ENCODE measurements around the gene GTPBP6.

Gene GTPBP6

DNA sequence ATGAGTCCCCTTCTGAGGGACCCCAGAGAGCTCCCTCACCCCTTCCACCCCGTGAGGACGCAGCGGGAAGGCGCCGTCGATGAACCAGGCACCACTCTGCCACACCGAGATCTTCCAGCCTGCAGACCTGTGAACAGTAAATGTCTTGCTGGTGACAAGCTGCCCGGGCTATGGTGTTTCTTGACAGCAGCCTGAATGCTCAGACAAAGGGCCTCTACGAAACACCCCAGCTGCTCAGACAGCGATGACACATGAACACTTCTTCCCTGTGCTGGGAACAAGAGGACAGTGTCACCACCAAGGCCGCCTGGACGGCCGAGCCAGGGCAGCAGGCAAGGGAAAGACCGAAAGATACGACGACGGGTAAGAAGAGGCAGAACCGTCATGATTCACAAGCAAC, 30.6 kb upstream of the GTPBP6 start:
- no peak for ATAC-seq
- TF ChIP-seq SNAI2 (CRISPR knock-in tag; IDR thresholded peaks at IDR 0.05): no peak
- TF ChIP-seq ISL1 (CRISPR knock-in tag; IDR thresholded peaks at IDR 0.05): no peak
- TF ChIP-seq, protein P1, sequence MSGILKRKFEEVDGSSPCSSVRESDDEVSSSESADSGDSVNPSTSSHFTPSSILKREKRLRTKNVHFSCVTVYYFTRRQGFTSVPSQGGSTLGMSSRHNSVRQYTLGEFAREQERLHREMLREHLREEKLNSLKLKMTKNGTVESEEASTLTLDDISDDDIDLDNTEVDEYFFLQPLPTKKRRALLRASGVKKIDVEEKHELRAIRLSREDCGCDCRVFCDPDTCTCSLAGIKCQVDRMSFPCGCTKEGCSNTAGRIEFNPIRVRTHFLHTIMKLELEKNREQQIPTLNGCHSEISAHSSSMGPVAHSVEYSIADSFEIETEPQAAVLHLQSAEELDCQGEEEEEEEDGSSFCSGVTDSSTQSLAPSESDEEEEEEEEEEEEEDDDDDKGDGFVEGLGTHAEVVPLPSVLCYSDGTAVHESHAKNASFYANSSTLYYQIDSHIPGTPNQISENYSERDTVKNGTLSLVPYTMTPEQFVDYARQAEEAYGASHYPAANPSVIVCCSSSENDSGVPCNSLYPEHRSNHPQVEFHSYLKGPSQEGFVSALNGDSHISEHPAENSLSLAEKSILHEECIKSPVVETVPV (CRISPR knock-in tag; IDR thresholded peaks at IDR 0.05): no peak
- TF ChIP-seq OSR1 (CRISPR knock-in tag; IDR thresholded peaks at IDR 0.05): no peak
- TF ChIP-seq, protein P2, sequence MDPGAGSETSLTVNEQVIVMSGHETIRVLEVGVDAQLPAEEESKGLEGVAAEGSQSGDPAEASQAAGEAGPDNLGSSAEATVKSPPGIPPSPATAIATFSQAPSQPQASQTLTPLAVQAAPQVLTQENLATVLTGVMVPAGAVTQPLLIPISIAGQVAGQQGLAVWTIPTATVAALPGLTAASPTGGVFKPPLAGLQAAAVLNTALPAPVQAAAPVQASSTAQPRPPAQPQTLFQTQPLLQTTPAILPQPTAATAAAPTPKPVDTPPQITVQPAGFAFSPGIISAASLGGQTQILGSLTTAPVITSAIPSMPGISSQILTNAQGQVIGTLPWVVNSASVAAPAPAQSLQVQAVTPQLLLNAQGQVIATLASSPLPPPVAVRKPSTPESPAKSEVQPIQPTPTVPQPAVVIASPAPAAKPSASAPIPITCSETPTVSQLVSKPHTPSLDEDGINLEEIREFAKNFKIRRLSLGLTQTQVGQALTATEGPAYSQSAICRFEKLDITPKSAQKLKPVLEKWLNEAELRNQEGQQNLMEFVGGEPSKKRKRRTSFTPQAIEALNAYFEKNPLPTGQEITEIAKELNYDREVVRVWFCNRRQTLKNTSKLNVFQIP (CRISPR knock-in tag; IDR thresholded peaks at IDR 0.05; ENCODE audit: borderline replicate concordance, low read depth): no peak
- TF ChIP-seq ZNF565 (CRISPR knock-in tag; conservative IDR thresholded peaks at IDR 0.05; ENCODE audit: low read depth): no peak
- no peak for TF ChIP-seq GLIS3 (CRISPR knock-in tag; IDR thresholded peaks at IDR 0.05)
- TF ChIP-seq, protein P3, sequence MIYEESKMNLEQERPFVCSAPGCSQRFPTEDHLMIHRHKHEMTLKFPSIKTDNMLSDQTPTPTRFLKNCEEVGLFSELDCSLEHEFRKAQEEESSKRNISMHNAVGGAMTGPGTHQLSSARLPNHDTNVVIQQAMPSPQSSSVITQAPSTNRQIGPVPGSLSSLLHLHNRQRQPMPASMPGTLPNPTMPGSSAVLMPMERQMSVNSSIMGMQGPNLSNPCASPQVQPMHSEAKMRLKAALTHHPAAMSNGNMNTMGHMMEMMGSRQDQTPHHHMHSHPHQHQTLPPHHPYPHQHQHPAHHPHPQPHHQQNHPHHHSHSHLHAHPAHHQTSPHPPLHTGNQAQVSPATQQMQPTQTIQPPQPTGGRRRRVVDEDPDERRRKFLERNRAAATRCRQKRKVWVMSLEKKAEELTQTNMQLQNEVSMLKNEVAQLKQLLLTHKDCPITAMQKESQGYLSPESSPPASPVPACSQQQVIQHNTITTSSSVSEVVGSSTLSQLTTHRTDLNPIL (CRISPR knock-in tag; IDR thresholded peaks at IDR 0.05; ENCODE audit: low read depth): no peak
- no peak for TF ChIP-seq PPARA (CRISPR knock-in tag; IDR thresholded peaks at IDR 0.05; ENCODE audit: borderline replicate concordance)
- TF ChIP-seq ZC3H10 (CRISPR knock-in tag; IDR thresholded peaks at IDR 0.05): no peak
- TF ChIP-seq, protein P4, sequence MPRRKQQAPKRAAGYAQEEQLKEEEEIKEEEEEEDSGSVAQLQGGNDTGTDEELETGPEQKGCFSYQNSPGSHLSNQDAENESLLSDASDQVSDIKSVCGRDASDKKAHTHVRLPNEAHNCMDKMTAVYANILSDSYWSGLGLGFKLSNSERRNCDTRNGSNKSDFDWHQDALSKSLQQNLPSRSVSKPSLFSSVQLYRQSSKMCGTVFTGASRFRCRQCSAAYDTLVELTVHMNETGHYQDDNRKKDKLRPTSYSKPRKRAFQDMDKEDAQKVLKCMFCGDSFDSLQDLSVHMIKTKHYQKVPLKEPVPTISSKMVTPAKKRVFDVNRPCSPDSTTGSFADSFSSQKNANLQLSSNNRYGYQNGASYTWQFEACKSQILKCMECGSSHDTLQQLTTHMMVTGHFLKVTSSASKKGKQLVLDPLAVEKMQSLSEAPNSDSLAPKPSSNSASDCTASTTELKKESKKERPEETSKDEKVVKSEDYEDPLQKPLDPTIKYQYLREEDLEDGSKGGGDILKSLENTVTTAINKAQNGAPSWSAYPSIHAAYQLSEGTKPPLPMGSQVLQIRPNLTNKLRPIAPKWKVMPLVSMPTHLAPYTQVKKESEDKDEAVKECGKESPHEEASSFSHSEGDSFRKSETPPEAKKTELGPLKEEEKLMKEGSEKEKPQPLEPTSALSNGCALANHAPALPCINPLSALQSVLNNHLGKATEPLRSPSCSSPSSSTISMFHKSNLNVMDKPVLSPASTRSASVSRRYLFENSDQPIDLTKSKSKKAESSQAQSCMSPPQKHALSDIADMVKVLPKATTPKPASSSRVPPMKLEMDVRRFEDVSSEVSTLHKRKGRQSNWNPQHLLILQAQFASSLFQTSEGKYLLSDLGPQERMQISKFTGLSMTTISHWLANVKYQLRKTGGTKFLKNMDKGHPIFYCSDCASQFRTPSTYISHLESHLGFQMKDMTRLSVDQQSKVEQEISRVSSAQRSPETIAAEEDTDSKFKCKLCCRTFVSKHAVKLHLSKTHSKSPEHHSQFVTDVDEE (CRISPR knock-in tag; IDR thresholded peaks at IDR 0.05): no peak

DNA sequence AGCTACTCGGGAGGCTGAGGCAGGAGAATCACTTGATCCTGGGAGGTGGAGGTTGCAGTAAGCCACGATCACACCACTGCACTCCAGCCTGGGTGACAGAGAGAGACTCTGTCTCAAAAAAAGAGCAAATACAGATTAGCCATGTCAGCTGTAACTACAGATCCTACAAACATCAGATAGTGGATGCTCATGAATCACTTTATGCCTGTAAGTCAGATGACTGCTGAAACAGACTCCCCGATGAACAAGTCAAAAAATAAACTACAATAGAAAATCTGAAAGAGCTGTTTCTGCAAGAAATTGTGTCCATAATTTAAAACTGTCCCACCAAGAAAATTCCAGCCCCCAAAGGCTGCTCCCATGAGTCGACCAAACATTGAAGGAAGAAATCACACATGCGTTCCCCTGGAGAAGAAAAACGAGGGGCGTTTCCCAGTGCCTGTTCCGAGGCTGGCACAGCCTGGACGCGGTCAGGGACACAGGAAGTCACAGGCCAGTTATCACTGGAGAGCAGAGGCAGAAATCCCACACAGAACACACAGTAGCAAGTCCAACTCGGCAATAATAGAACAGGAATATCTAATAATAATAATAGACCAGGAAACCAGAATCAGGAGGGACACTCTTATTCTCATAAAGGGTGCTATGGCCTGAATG, 30.0 kb upstream of the GTPBP6 start:
- ATAC-seq: no peak

More for the DNA sequence above, 30.0 kb upstream of the GTPBP6 start:
- TF ChIP-seq GLIS3 (CRISPR knock-in tag; IDR thresholded peaks at IDR 0.05): no peak
- TF ChIP-seq ZC3H10 (CRISPR knock-in tag; IDR thresholded peaks at IDR 0.05): no peak
- no peak for TF ChIP-seq PPARA (CRISPR knock-in tag; IDR thresholded peaks at IDR 0.05; ENCODE audit: borderline replicate concordance)
- no peak for TF ChIP-seq ZFP30 (CRISPR knock-in tag; IDR thresholded peaks at IDR 0.05)
- TF ChIP-seq, protein P4 (CRISPR knock-in tag; IDR thresholded peaks at IDR 0.05): no peak
- TF ChIP-seq ZNF565 (CRISPR knock-in tag; conservative IDR thresholded peaks at IDR 0.05; ENCODE audit: low read depth): no peak
- no peak for TF ChIP-seq ARNTL (CRISPR knock-in tag; IDR thresholded peaks at IDR 0.05; ENCODE audit: borderline replicate concordance, low read depth)
- TF ChIP-seq, protein P5, sequence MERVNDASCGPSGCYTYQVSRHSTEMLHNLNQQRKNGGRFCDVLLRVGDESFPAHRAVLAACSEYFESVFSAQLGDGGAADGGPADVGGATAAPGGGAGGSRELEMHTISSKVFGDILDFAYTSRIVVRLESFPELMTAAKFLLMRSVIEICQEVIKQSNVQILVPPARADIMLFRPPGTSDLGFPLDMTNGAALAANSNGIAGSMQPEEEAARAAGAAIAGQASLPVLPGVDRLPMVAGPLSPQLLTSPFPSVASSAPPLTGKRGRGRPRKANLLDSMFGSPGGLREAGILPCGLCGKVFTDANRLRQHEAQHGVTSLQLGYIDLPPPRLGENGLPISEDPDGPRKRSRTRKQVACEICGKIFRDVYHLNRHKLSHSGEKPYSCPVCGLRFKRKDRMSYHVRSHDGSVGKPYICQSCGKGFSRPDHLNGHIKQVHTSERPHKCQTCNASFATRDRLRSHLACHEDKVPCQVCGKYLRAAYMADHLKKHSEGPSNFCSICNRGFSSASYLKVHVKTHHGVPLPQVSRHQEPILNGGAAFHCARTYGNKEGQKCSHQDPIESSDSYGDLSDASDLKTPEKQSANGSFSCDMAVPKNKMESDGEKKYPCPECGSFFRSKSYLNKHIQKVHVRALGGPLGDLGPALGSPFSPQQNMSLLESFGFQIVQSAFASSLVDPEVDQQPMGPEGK (CRISPR knock-in tag; IDR thresholded peaks at IDR 0.05; ENCODE audit: borderline replicate concordance): no peak
- TF ChIP-seq, protein P3 (CRISPR knock-in tag; IDR thresholded peaks at IDR 0.05; ENCODE audit: low read depth): no peak
- TF ChIP-seq, protein P2 (CRISPR knock-in tag; IDR thresholded peaks at IDR 0.05; ENCODE audit: borderline replicate concordance, low read depth): no peak
- TF ChIP-seq ISL1 (CRISPR knock-in tag; IDR thresholded peaks at IDR 0.05): no peak
- TF ChIP-seq BACH2 (CRISPR knock-in tag; IDR thresholded peaks at IDR 0.05; ENCODE audit: borderline replicate concordance): no peak

Data from SK-N-SH treated with all-trans-retinoic acid at 6 μM for 48 hours (cell line).